NCI-H2171 treated with DMSO at 0.1 percent for 48 hours (cell line): ENCODE measurements around the gene LUZP2.
"Not testable (repeated sequence)": the region's sequence is repeated elsewhere in the genome, so short reads cannot be mapped to it uniquely, and the experiment has no call there.

Source experiments
- DNase-seq: peaks from one replicate; lab custom pipeline; 2025; lab: John Stamatoyannopoulos, UW

LUZP2 gene

GRCh38 chr11:24820541-24820940 lies 323.7 kb downstream of the LUZP2 start:
- DNase-seq = no peak

- DNase-seq = no peak
These were observed 332.2 kb downstream of the LUZP2 start for GRCh38 chr11:24828938-24829605.

GRCh38 chr11:24833573-24833972 lies 336.7 kb downstream of the LUZP2 start:
- DNase-seq = no peak

- no peak for DNase-seq
These were observed 340.3 kb downstream of the LUZP2 start for GRCh38 chr11:24837112-24837511.

DNA sequence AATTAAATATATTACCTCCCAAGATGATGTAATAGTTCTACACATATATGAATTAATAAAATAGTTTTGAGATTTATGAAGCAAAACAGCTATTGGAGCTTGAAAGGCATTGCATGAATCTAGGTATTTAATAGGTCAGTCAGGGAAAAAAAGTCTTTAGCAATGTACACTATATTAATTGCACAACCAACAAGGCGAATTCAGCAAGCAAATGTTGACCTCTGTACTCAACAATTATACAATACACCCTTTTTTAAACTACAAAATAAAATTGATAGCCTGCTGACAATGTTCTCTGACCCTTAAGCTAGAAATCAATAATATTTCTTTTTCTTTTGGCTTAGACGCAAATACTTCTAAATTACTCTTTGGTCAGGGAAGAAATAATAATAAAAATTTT lies 345.5 kb downstream of the LUZP2 start:
- no peak for DNase-seq

DNA sequence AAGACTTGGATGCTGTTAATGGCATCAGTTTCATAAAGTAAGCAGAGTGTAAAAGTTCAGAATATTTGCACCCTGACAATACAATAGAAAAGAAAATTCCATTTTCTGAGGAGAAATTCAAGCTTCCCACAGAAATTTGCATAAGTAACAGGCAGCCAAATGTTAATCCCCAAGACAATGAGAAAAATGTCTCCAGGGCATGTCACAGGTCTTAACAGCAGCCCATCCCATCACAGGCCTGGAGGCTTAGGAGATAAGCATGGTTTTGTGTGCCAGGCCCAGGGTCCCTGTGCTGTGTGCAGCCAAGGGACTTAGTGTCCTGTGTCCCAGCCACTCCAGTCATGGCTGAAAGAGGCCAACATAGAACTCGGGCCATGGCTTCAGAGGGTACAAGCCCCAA lies 347.6 kb downstream of the LUZP2 start:
- no peak for DNase-seq

DNA sequence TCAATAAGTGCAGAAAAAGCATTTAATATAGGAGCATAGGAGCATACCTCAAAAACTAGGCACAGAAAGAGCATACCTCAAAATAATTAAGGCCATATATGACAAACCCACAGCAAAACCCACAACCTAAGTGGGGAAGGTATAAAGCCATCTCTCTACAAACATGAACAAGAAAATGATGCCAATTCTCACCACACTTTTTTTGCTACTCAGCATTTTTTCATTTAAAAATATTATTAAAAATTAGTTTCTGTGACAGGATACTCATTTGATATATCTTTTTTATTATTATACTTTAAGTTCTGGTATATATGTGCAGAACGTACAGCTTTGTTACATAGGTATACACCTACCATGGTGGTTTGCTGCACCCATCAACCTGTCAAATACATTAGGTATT lies 352.0 kb downstream of the LUZP2 start:
- DNase-seq = no peak

DNA sequence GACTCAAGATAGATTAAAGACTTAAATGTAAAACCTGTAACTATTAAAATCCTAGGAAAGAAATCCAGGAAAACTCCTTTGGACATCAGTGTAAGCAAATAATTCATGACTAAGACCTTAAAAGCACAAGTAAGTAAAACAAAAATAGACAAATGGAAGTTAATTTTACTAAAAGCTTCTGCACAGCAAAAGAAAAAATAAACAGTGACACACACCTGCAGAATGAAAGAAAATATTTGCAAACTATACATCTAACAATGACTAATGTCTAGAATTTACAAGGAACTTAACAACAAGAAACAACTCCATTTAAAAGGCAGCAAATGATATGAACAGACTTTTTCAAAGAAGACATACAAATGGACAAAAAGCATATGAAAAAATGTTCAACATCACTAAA lies 359.1 kb downstream of the LUZP2 start:
- no peak for DNase-seq

DNA sequence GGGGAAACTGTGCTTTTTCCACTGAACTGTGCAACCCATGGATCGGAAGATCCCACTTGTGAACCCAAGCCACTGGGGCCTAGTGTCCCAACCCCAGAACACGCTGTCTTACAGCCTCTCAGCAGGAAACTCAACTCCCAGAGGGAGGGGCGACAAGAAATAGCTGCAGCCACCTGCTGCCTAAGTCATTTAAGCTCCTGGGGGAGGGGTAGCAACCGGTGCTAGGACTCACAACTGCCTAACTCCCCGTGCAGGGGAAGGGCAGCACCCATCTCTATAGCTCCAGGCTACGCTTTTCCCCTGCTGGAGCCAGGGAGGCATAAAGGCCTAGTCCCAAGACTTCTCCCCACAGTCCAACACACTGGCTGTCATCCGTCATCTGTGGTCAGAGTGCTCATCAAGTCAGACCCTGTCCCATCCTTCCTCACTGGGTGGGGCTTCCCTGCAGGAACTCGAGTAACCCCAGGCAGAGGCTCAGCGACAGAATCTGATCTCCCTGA lies 363.0 kb downstream of the LUZP2 start:
- DNase-seq = no peak

GRCh38 chr11:24861440-24861839 lies 364.6 kb downstream of the LUZP2 start:
- no peak for DNase-seq

GRCh38 chr11:24866743-24867142 lies 369.9 kb downstream of the LUZP2 start:
- DNase-seq = no peak

DNA sequence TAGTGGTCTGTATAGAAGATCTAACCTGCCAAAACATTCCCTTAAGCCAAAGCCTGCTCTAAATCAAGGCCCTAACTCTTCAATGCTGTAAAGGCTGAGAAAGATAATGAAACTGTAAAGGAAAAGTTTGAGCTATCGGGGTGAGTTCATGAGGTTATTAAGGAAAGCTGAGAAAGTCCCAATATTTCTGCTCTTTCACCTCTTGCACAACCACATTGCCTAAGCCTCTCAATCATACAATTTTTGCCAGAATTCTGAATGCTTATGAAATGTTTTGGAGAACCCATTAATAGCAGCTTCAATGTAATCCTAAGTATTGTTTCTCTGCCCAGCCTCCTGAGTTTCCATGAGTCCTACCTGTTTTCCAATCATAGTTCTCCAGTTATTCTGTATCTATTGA lies 373.2 kb downstream of the LUZP2 start:
- DNase-seq = no peak

DNA sequence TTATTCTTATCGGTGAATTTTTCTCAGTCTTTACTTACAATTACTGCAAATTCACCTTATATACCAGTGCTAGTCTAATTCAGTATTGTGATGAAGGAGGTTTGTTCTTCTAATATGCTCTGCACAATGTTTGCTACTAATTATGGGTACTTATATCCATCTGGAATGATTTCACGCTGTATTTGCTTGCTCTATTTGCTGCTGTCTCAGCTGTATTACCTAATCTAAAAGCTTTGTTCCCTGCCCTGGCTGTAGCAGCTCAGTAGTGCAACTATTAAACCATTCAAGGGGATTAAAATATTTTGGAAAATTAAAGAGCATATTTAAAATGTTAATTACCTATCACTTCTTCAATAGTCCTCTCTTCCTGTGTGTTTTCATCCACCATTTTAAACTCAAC lies 375.3 kb downstream of the LUZP2 start:
- DNase-seq = no peak

- no peak for DNase-seq
These were observed 375.9 kb downstream of the LUZP2 start for GRCh38 chr11:24872651-24873311.

DNA sequence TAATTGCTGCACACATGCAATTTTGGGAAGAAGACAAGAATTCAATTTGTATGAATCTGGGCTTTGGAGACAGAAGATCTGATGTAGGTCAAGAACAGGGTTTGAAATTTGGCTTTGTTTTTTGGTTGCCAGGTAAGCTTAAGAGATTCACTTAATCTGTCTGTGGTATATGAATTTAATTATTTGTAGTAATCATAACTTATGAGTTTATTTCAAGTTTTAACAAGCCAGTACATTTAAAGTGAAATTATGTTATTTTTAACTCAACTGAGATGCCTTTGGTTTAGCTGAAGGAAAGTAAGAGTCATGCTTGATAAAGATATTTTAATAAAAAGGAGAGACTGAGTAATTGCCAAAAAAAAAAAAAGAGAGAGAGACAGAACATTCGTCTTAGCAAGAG lies 384.1 kb downstream of the LUZP2 start:
- no peak for DNase-seq

DNA sequence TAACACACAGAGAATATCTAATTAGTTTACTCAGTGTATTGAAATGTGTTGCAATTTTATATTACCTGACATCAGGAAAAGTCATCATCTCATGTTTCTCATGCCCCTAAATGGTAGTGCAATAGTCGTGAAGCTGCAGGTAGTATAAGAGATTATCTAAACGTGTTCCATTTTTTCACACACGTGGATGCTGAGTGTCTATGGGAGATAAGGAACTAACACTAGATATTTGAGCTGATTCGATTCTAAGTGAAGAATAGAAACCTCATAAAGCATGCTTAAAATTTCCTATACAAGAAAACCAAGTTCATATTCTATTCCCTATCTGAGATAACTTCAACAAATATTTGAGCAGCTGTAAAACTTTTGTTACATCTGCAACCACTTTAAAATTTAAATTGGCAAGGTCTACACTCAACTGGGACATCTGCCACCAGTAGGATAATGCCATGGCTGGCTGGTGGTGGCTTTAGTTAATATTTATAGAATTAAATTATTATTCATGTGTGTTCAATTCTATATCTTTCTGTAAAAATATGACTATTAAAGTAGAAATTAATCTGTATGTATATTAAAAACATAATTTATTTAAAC lies 388.8 kb downstream of the LUZP2 start:
- DNase-seq = no peak

DNA sequence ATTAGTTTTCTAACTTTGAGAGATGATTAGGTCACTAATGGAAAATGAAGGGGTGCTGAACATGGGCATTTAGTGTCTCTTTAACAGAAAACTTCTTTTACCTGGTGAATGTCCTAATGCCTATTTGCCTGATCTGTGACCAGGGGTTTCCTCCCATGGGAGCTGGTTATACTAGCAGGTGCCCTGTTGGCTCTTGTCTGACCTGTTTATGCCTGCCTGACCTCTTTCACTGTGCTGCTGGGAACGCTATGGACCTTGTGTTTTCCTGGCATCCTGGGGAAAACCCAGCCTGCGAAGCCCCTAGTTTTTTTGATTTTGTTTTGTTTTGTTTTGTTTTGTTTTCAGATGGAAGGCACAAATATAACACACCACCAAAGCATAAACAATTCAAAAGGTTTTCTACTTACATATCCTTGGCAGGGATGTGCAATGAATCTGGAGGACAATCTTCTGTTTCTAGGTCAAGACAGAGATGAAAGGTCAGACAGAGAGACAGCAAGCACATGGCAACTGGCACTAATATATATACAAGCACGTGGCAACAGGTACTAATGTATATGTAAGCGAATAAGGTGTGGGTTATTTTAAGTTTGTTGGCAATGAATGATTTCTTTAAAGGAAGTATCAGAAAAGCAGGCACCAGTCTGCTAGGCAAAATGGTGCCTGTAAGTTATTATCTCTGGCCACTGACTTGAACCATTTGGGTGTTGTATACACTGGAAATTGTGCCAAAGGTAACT lies 390.2 kb downstream of the LUZP2 start:
- no peak for DNase-seq

GRCh38 chr11:24890426-24890825 lies 393.6 kb downstream of the LUZP2 start:
- DNase-seq = no peak

- not testable (repeated sequence) for DNase-seq
These were observed 395.1 kb downstream of the LUZP2 start for GRCh38 chr11:24891845-24892492.

DNA sequence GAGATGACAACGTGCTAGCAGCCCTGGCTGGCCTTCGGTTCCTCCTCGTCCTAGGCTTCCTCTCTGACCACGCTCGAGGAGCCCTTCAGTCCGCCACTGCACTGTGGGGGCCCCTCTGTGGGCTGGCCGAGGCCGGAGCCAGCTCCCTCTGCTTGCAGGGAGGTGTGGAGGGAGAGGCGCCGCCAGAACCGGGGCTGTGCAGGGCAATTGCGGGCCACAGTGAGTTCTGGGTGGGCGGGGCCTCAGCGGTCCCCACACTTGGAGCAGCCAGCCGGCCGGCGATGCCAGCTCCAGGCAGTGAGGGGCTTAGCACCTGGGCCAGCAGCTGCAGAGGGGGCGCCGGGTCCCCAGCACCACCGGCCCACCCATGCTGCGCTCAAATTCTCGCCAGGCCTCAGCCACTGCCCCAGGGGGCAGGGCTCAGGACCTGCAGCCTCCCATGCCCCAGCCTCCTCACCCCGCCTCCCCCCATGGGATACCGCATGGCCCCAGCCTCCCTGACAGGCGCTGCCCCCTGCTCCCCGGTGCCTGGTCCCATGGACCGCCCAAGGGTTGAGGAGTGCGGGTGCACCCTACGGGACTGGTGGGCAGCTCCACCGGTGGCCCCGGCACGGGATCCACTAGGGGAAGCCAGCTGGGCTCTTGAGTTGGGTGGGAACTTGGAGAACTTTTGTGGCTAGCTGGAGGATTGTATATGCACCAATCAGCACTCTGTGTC lies 399.4 kb downstream of the LUZP2 start:
- DNase-seq = no peak

GRCh38 chr11:24900514-24900913 lies 403.7 kb downstream of the LUZP2 start:
- no peak for DNase-seq
